ENCODE measurements around the gene ARAP1.
A peak's percentile ranks its signal among the peaks of the same experiment; 100 is the strongest.

Gene ARAP1

GRCh38 chr11:72701466-72701865 is 50.7 kb downstream of the ARAP1 start:
- TF ChIP-seq, protein P1, sequence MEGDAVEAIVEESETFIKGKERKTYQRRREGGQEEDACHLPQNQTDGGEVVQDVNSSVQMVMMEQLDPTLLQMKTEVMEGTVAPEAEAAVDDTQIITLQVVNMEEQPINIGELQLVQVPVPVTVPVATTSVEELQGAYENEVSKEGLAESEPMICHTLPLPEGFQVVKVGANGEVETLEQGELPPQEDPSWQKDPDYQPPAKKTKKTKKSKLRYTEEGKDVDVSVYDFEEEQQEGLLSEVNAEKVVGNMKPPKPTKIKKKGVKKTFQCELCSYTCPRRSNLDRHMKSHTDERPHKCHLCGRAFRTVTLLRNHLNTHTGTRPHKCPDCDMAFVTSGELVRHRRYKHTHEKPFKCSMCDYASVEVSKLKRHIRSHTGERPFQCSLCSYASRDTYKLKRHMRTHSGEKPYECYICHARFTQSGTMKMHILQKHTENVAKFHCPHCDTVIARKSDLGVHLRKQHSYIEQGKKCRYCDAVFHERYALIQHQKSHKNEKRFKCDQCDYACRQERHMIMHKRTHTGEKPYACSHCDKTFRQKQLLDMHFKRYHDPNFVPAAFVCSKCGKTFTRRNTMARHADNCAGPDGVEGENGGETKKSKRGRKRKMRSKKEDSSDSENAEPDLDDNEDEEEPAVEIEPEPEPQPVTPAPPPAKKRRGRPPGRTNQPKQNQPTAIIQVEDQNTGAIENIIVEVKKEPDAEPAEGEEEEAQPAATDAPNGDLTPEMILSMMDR (IDR thresholded peaks at IDR 0.05) = no peak
- DNase-seq (ENCODE audit: low spot score) = no peak
- Histone ChIP-seq H3K4me3 (no peak overlapping the region), H3K27ac (peak overlapping the region in 1 of 2 donors; percentile 9)

- no peak for DNase-seq (ENCODE audit: low spot score)
- H3K4me3 ChIP-seq = no peak overlapping the region
- TF ChIP-seq, protein P1 (IDR thresholded peaks at IDR 0.05) = no peak
- no peak overlapping the region for H3K27ac ChIP-seq
Observed at GRCh38 chr11:72700146-72700545, 52.1 kb downstream of the ARAP1 start.

GRCh38 chr11:72697814-72698213 is 54.4 kb downstream of the ARAP1 start:
- no peak for DNase-seq (ENCODE audit: low spot score)
- Histone ChIP-seq H3K27ac (no peak overlapping the region), H3K4me3 (no peak overlapping the region)
- TF ChIP-seq, protein P1 (IDR thresholded peaks at IDR 0.05) = no peak

DNA sequence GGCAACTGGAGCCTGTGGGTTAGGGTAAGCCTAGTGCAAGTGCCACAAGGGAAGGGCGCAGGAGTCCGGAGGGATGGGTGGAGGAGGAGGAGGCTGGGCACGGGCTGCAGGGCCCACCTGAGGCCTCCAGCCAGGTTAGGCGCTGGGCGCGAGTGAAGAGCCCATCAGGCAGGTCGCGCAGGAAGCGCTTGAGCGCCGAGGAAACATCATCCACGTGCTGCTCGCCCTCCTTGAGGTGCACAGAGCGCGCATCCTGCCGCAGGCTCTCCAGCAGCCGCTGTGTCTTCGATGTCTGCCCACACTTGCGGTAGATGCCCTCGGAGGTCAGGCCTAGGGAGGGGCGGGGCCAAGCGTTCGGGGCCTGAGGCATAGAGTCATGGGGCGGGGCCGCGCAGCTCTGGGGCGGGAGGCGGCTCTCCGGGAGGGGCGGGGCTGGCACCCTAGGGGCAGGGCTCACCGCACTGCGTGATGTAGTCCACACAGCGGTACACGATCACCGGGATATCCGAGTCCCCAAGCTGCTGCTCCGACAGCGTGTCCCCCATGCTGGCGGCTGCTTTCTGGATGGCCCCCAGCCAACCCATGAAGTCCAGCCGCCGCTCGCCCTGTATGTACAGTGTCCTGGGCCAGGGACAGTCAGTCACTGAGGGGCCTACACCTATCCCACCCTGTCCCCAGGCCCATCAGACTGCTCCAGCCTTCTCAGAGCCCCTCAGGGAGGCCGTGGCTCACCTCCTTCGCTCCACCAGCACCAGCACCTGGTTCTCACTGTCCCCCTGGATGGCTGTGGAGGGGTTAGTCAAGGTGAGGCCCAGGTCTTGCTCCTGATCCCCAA is 55.1 kb downstream of the ARAP1 start:
- TF ChIP-seq, protein P1 (IDR thresholded peaks at IDR 0.05) = no peak
- H3K4me3 ChIP-seq = no peak overlapping the region
- H3K27ac ChIP-seq = peak overlapping the region in 1 of 2 donors; percentile 49
- DNase-seq (ENCODE audit: low spot score) = no peak

- no peak overlapping the region for H3K4me3 ChIP-seq
- TF ChIP-seq, protein P1 (IDR thresholded peaks at IDR 0.05) = no peak
- no peak for DNase-seq (ENCODE audit: low spot score)
- H3K27ac ChIP-seq = no peak overlapping the region
Observed at GRCh38 chr11:72695354-72695753, 56.9 kb downstream of the ARAP1 start.

DNA sequence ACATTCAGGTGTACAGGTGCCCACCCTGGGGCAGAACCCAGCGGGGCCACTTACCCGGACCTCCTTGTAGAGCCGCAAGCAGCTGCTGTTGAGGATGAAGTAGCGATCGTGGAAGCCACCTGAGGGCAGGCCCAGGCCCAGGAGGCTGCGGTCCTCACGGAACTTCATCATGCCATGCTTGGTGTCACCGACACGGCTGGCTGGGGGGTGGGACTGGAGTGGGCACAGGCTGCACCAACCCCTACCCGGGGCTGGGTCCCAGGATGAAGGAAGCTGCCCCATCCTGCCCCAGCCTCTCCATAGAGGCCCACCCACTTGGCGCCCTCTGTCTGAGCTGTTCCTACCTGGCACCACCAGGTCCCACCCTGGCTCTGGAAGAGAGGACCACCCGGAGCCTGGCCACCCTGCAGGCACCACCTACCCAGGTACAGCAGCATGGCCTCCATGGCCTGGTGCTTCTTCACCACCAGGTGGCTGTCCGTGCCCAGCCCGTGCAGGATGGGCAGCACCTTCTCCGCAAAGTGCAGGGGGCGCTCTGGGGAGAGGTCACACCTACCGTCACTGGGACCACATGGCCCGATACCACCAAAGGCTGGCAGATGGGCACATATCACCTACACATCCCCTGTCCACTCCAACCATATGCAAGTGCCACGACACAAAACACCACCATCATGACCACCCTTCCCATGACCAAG is 58.8 kb downstream of the ARAP1 start:
- H3K27ac ChIP-seq = no peak overlapping the region

More for the DNA sequence above, 58.8 kb downstream of the ARAP1 start:
- DNase-seq (ENCODE audit: low spot score) = no peak
- TF ChIP-seq, protein P1 (IDR thresholded peaks at IDR 0.05) = no peak
- no peak overlapping the region for H3K4me3 ChIP-seq
